ENCODE measurements around the gene BRAF. TPM values are rescaled to one million over a fixed set of nuclear protein-coding genes. Genes with fewer than 3 reads are reported as not detected.

Gene BRAF
- total RNA-seq, 1 experiment from 2014 or later: 29.7 TPM

GRCh38 chr7:140678081-140678815 is 246.5 kb downstream of the BRAF start:
- ChIA-PET POLR2A (no interaction called here), RAD21 (ENCODE audit: low non-redundant PET in 1 of 2, low total read pairs in 2 of 2, uncharacterized antibody in 2 of 2, unreplicated experiment in 2 of 2) (no interaction called here), CTCF (no interaction called here)
- H4K20me1 ChIP-seq (ENCODE audit: insufficient read depth): no peaks in the 10 kb centered on the region
- no peak for ATAC-seq
- H3K9ac ChIP-seq (ENCODE audit: low read length): no peak overlapping the region
- H3K4me2 ChIP-seq (ENCODE audit: low read length): no peak overlapping the region
- DNase-seq (ENCODE audit: low read depth, low spot score): no peak
- no peak overlapping the region for H3K27ac ChIP-seq (ENCODE audit: low read depth, low read length)
- no peaks in the 10 kb centered on the region for H3K79me2 ChIP-seq (ENCODE audit: insufficient read depth, low read length)
- no peak overlapping the region for H3K4me3 ChIP-seq (replicated peaks in 1 of 2; ENCODE audit: low read depth in 1 of 2, low read length in 2 of 2)
- H3K9me3 ChIP-seq (ENCODE audit: control insufficient read depth in 1 of 2, insufficient read depth in 1 of 2, low read depth in 1 of 2, low read length in 2 of 2): no peaks in the 10 kb centered on the region
- no peaks in the 10 kb centered on the region for H3K9me2 ChIP-seq (ENCODE audit: insufficient read depth)
- no TSS peak for BruUV-seq (replicated peaks)
- peaks cover 0 to 4% of the 10 kb centered on the region in 2 experiments; a peak in 1 of 4 replicates for H3K36me3 ChIP-seq (ENCODE audit: control insufficient read depth in 1 of 2, insufficient read depth in 2 of 2, low read length in 2 of 2)
- intact Hi-C loops (cut with micrococcal nuclease): loop anchor here (5.0 kb wide), 1 partner anchor 544 kb away; no protein-coding TSS in a partner anchor
- TF ChIP-seq TCF7L2 (IDR thresholded peaks at IDR 0.05; ENCODE audit: borderline replicate concordance, extremely low read depth, insufficient read depth, insufficient read length) (no peak), RAD21 (IDR thresholded peaks at IDR 0.05; ENCODE audit: low read depth) (no peak), ZBTB33 (IDR thresholded peaks at IDR 0.05; ENCODE audit: extremely low read depth, insufficient replicate concordance, low read length) (no peak), SRF (IDR thresholded peaks at IDR 0.05; ENCODE audit: low read depth) (no peak), ZNF274 (IDR thresholded peaks at IDR 0.05; ENCODE audit: low read depth, low read length) (no peak), EZH2phosphoT487 (IDR thresholded peaks at IDR 0.05; ENCODE audit: borderline replicate concordance) (no peak), EGR1 (IDR thresholded peaks at IDR 0.05; ENCODE audit: low read depth) (no peak), SIN3A (IDR thresholded peaks at IDR 0.05; ENCODE audit: low read depth) (no peak), YY1 (IDR thresholded peaks at IDR 0.05; ENCODE audit: extremely low read depth, insufficient replicate concordance, low read depth, low read length) (no peak), ATF3 (IDR thresholded peaks at IDR 0.05) (no peak), POLR2A (IDR thresholded peaks at IDR 0.05; ENCODE audit: borderline replicate concordance, extremely low read depth, insufficient read depth, insufficient read length) (no peak), FOSL1 (IDR thresholded peaks at IDR 0.05; ENCODE audit: low read depth) (no peak), REST (IDR thresholded peaks at IDR 0.05; ENCODE audit: low read depth) (no peak), CBX3 (IDR thresholded peaks at IDR 0.05; ENCODE audit: low read depth) (no peak), JUND (IDR thresholded peaks at IDR 0.05) (no peak)
- peaks cover 5 to 15% of the 10 kb centered on the region in 2 experiments for H3K4me1 ChIP-seq (ENCODE audit: control insufficient read depth in 1 of 2, insufficient read depth in 2 of 2, low read length in 2 of 2)
- H2AFZ ChIP-seq (ENCODE audit: low read depth, low read length, poor library complexity, severe bottlenecking): no peak overlapping the region
- H3K27me3 ChIP-seq (ENCODE audit: insufficient read depth, low read length): no peaks in the 10 kb centered on the region

Data from HCT116 (cell line).